Endothelial cell of umbilical vein (primary cell): ENCODE results near the gene FHIT.

Experiments
- EZH2 ChIP-seq: IDR thresholded peaks from 2 replicates; pipeline ENCODE4 v1.6.1; 2012; ENCODE audit warnings: borderline replicate concordance, low read depth, mild to moderate bottlenecking, moderate library complexity, low read length, inconsistent platforms; ENCODE audit not compliant: severe bottlenecking
- FOS ChIP-seq: IDR thresholded peaks from 2 replicates; pipeline ENCODE4 v1.6.1; 2011; ENCODE audit warnings: mild to moderate bottlenecking, low read length, moderate library complexity, borderline replicate concordance; ENCODE audit not compliant: insufficient read depth
- JUN ChIP-seq: IDR thresholded peaks from 2 replicates; pipeline ENCODE4 v1.6.1; 2011; ENCODE audit warnings: borderline replicate concordance, low read depth; ENCODE audit not compliant: insufficient read length, insufficient read depth
- POLR2A ChIP-seq: IDR thresholded peaks from 2 replicates; pipeline ENCODE4 v1.6.1; 2012; ENCODE audit warnings: low read depth, mild to moderate bottlenecking, control low read depth, low read length
- POLR2AphosphoS5 ChIP-seq: IDR thresholded peaks from 2 replicates; pipeline ENCODE4 v1.6.1; 2012; ENCODE audit warnings: low read depth, mild to moderate bottlenecking, control low read depth, low read length, moderate library complexity; ENCODE audit not compliant: insufficient read depth
- TF ChIP-seq, protein P1 (sequence below), 2 donors: IDR thresholded peaks; 1 replicate in 1 of 2; 2 replicates in 1 of 2; pipeline ENCODE4 v1.5.1; 2011; ENCODE audit warnings: low read length in 2 of 2, mild to moderate bottlenecking in 2 of 2, moderate library complexity in 2 of 2, control low read depth in 1 of 2, inconsistent platforms in 1 of 2, low read depth in 1 of 2; ENCODE audit not compliant: insufficient read depth in 1 of 2; ENCODE audit errors: extremely low read depth in 1 of 2
- TF ChIP-seq, protein P2 (sequence below): IDR thresholded peaks from 2 replicates; pipeline ENCODE4 v1.6.1; 2011; ENCODE audit not compliant: insufficient read depth, insufficient read length

DNA sequence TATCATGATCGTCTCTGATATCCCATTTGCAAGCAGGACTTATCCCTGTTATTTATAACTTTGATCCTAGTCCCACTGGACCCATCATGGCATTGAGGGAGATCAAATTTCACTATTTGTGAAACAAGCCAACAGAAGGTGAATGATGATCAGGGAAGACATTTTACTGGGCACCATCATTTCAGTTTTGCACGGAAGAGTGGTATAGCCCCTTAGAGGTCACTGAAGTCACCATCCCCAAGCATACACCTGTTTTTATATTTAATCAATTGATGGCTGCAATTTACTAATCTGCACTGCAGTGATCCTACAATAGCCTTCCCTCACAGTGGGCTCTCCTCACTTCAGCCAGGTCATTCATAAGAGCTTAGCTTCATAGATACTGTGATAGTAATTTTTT is 132.4 kb downstream of the FHIT start:
- TF ChIP-seq, protein P1, sequence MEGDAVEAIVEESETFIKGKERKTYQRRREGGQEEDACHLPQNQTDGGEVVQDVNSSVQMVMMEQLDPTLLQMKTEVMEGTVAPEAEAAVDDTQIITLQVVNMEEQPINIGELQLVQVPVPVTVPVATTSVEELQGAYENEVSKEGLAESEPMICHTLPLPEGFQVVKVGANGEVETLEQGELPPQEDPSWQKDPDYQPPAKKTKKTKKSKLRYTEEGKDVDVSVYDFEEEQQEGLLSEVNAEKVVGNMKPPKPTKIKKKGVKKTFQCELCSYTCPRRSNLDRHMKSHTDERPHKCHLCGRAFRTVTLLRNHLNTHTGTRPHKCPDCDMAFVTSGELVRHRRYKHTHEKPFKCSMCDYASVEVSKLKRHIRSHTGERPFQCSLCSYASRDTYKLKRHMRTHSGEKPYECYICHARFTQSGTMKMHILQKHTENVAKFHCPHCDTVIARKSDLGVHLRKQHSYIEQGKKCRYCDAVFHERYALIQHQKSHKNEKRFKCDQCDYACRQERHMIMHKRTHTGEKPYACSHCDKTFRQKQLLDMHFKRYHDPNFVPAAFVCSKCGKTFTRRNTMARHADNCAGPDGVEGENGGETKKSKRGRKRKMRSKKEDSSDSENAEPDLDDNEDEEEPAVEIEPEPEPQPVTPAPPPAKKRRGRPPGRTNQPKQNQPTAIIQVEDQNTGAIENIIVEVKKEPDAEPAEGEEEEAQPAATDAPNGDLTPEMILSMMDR (IDR thresholded peaks at IDR 0.05; ENCODE audit: extremely low read depth in 1 of 2, insufficient read depth in 1 of 2, low read depth in 1 of 2, low read length in 2 of 2) = no peak
- TF ChIP-seq, protein P2, sequence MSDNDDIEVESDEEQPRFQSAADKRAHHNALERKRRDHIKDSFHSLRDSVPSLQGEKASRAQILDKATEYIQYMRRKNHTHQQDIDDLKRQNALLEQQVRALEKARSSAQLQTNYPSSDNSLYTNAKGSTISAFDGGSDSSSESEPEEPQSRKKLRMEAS = no peak
- TF ChIP-seq EZH2 (no peak), POLR2A (no peak), POLR2AphosphoS5 (no peak), FOS (no peak), JUN (no peak)
